MV-4-11 (cell line): Measurements from ENCODE around the gene LDB2.
A peak's percentile ranks its signal among the peaks of the same experiment; 100 is the strongest.
"Not testable (repeated sequence)": the region's sequence is repeated elsewhere in the genome, so short reads cannot be mapped to it uniquely, and the experiment has no call there.

Source experiments
- DNase-seq: peaks from one replicate; lab custom pipeline; 2025; lab: John Stamatoyannopoulos, UW

Gene LDB2

DNA sequence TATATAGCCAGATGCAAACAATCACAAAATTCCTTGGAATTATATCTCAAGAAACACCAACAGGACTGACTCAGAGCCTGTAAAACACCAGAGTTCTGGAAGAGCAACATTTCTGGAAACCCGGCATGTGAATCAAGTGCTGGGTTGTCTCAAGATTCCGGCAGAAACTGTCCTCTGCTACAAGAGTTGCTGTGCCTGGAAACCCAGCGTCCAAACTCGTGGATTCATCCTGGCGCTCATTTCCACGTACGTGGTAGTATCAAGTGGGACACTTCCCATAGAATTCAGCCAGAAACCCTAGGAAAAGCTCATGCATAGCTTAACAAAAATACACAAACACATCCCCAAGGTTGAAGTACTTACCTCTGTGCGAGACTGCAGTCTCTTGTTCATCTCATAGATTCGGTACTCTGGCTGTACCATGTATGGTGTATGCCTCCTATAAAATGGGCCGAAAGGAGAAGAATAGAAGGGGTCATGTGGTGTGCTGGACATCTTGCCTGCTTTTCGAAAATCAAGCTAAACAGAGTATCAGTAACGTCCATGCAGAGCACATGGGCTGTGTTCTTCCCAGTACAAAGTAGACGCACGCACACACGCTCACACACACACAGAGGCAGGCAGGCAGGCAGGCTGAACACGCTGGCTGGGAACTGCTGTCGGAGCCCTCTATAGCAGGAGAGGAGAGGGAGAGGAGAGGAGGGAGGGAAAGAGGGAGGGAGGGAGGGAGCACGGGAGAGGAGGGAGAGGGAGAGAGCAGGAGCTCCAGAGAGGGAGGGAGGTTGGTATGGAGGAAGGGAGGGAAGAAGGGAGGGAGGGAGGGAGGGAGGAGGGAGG is at the start of gene LDB2:
TSS of gene LDB2 (minus strand) at position 655 of the 837 bp plus-strand sequence.
- DNase-seq, result no peak

DNA sequence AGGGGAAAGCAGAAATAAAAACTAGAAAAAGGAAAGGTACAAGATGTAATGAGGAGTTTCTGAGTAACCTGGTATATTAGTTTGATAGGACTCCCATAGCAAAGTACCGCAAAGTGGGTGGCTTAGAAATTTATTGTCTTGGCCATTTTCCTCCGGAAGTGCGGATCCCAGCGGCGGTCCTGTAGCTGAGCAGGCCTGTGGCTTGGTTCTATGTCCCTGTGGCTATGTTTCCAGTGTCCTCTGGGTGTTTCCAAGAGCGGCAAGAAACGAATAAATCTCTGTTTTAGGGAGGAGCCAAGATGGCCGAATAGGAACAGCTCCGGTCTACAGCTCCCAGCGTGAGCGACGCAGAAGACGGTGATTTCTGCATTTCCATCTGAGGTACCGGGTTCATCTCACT is 44.0 kb upstream of the LDB2 start:
- no peak for DNase-seq

DNA sequence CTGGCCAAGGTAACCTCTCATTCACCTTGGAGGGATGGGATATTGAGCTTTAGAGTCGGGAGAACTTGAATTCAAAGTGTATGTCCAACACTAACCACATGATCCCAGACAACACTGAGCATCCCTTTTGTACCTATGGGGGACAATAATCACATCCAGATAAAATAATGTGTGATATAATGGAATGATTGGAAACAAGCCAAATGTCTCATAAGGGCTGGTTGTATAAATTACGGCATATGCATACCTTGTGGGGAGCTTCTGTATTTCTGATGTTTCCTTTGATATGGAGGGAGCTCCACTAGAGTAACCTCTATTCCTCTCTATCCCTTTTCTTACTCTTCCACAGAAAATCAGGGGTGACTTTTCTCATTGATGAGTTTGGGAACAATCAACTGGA is 40.7 kb upstream of the LDB2 start:
- no peak for DNase-seq

DNA sequence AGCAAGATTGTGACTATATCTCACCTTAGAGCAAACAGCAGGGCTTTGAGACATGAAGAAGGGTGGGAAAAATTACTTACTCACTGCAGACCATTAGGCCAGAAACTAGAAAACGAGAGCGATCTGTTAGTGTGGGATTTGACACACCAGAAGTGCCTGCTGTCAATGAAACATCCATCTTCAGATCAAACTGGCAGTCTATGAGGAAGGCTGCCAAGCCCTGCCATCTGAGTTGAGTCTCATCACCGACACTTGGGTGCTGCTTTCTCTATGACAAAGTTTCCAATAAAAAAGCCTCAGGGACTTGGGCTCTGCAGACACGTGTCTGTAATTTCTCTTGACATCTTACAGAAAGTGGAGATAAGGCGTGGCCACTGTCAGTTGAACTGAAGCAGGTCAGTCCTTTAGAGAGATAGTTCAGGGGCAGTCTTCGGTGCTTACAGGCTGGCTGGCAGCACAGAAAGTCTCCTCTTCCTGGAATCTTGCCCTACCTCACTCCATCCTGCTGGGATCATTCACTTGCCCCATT is 40.1 kb upstream of the LDB2 start:
- DNase-seq, result no peak

DNA sequence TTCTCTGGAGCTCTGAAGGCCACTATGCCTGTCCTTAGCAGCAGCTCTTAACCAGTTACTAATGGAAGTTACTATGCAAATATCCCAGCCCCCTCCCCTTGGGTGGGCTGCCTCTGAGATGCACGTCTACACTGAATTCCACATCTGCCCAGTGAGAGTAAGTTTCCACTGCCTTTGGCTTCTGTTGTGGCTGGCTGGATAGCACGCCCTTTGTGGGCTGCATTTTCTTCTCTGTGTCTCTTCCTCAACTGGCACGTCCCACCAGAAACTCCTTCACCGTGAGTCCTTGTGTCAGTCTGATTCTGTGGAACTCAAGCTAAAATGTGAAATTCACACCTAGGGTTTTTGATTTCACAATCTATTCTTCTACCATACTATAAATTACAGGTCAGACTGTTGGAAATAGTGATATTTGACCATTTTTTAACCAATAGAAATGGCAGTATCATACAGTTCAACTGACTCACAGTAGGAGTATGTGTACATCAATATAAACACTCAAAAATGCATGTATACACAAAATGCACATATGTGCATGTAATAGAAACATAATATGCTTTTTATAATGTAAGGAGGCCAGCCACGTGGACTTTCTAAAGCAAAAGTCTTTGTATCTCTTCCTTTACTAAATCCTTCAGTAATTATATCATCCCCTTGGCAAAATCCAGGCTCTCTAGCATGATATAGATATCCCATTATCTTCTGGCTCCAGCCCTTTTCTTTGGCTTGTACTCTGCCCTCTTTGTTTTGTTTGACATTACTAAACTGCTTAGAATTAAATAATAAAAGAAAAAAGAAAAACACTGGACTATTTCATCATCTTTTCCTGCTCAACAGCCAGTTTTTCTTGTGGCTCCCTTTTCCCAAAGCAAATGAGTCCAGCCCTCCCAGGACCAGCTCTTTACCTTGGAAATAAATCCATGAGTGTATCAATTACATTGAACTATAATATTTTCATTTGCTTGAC is 33.2 kb upstream of the LDB2 start:
- DNase-seq, result no peak

DNA sequence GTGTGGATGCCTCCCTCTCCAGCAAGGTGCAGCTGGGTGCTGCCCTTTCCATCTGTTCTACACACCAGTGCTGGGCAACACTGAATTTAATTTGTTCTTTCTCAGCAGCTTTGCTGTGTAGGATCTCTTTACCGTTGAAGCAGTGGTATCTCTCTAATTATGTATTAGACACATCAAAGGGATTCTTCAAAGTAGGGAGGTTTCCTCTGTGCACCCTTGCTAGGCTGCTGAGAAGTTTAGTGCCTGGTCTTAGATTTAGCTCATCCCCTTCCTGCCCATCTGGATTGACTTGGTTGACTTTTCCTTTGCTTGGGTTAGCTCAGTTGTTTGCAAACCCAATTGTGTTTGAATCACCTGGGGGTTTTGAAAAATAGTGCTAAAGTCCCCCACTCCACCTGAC is 27.8 kb upstream of the LDB2 start:
- no peak for DNase-seq

DNA sequence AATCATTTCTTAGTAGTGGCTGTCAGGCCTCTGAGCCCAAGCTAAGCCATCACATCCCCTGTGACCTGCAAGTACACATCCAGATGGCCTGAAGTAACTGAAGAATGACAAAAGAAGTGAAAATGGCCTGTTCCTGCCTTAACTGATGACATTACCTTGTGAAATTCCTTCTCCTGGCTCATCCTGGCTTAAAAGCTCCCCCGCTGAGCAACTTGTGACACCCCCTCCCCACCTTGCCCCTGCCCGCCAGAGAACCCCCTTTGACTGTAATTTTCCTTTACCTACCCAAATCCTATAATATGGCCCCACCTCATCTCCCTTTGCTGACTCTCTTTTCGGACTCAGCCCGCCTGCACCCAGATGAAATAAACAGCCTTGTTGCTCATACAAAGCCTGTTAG is 20.3 kb upstream of the LDB2 start:
- not testable (repeated sequence) for DNase-seq

DNA sequence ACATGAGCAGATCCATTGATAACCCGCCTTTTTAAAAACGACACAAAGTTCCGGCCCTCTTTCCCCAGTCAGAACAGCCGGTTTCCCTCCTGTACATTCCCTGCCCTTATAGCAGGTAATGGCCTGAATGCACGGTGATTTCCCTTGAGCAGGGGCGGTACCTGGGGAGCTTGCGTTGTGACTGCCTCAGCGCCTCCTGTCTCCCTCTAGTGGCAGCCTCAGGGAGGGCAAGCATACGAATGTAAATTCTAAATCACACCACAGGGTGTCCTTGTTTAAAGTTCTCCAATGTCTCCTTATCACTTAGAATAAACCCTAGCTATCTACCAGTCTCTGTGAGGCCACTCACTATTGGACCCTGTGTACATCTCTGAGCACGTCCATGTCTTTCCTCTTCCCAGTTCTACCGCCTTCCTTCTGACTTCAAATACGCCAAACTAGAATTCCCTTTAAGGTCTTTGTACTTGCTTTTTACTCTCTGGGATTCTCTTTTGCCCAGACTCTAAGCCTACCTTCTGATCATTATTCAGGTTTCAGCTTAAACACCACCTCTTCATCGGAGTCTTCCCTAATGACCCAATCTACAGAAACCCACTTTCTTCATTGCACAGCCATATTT is 18.4 kb upstream of the LDB2 start:
- DNase-seq, result peak; percentile 35

DNA sequence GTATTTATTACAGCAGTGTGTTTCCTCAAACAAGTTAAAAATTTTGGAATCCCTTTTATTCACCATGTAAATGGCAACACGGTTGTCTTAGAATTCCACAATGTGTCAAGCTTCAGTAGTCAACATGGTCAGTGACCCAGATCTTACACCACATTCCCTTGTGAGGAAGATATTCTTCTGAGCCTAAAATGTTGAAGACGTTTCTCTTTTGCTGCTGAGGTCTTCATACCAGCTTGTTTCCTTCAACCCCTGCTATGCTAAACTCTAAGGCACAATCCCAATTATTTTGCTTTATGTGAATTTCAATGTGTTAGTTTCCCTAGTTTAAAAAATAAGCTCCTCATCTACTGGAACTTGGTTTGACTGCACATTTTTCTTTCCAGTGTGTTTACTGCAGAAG is 17.6 kb upstream of the LDB2 start:
- no peak for DNase-seq

DNA sequence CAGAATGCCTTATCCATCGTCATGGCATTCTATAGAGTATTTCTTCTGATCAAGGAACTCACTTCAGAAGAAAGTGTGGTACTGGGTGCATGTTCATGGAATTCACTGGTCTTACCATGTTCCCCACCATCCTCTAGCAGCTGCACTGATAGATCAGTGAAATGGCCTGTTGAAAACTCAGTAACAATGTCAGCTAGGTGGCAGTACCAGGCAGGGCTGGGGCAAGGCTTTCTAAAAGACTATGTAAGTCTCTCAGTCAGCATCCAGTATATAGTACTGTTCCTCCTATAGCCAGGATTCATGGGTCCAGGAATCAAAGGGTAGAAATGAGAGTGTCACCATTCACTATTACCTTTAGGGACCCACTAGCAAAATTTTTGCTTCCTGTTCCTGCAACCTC is 15.8 kb upstream of the LDB2 start:
- peak; percentile 1 for DNase-seq

DNA sequence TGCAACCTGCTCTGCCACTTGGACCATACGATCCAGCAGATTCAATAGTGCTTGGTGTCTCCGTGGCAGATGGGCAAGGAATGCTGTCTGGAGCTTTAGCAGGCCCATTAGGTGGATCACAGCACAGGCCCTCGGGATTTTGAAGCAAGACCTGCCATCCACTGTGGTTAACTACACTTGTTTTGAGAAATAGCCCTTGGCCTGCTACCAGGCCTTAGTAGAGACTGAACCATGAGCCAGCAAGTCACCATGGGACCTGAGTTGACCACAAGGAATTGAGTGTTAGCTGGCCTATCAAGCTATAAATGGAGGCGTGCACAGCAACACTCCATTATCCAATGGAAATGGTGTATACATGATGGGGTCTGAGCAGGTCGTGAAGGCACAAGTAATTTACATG is 14.5 kb upstream of the LDB2 start:
- DNase-seq, result no peak

DNA sequence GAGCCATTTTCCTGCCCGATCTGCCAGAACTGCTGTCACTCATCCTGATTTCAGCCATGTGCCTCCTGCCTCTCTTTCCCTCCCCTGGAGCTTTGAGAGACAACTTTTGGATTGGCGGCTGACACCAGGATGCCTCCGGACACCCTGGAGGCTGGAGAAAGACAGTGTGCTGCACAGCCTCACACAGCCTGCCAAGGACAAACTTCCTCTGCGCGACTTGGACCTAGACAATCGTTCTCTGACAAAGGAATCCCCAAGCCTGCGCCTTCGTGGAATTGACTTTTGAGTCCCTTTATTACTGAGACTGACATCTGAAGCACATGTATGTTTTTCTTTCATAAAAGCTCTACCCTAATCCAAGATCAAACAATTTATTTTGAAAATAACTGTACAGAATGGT is 10.8 kb upstream of the LDB2 start:
- no peak for DNase-seq

DNA sequence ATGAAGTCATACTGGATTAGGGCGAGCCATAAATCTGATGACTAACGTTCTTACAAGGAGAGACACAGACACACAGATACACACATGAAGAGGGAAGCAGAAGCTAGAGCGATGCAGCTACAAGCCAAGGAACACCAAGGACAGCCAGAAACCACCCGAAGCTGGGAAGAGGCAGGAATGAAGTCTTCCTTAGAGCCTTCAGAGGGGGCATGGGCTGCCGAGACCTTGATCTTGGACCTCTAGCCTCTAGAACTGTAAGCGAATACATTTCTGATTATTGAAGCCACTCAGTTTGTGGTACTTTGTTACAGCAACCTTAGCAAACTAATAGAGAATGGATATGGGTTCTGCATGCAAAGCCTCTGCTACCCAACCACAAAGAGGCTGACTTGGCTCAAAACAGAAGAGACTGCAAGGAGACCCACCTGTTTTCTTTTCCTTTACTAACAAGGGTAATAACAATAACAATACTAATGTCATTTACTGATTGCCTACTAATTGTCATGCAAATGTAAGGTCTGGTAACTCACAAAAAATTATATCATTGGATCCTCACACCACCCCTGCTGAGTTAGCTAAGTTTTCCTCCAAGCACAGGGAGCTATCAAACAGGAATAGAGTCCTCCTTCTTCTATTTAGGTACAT is 10.1 kb upstream of the LDB2 start:
- no peak for DNase-seq

DNA sequence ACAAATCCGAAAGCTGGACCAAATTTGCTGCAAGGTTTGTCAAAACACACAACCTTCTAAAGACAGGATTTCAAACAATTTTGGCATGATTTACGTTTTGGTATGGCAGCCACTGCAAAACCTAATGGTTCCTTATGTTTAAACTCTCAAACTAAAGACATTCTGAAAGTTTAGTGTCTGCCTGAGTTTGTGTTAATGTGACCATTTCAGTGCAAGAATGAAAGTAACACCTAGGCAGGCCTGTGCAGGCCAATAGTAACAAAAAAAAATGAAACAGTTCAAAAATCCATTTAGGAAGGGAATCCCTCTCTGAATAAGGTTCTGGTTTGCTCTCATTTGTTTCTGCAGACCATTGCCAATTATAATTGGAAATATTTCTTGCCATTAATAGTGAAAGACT is 1.9 kb upstream of the LDB2 start:
- no peak for DNase-seq

DNA sequence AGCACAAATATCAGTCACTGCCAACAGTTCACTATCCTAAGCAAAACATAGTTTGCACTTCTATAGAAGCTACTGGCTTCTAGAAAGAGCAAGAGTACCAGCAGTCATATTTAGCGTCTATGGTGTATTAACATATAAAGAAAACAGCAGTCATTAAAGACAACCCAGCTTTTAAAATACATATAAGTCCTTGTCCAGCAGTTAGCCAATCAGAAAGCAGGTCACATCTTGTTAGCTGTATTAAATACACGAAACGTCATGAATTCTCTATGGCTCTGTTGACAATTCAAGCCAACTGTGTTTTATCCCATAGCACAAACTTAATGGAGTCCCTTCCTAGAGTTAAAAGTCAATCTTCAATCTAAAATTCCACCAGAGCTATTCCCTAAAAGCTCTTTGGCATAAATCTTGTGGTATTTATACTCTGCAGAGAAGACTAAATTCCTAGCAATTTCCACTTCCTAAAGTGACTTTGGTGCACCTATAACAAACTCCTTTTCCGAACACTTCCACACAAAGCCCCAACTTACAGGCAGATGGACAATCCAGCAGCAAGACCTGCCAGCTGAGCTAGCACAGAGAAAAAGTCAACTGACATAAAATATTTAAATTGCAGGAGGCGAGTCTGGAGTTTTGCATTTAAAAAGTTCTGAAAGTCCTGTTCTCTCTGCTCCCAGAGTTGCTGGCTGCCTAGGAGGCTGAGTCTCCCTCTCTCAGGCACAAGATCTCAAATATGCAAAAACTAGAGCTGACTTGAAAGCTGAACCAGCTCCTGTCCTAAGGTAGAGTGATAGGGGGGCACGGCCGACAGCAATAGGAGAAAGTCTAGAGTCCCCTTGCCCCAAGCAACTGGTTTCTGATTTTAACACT is 1.3 kb downstream of the LDB2 start:
- no peak for DNase-seq

DNA sequence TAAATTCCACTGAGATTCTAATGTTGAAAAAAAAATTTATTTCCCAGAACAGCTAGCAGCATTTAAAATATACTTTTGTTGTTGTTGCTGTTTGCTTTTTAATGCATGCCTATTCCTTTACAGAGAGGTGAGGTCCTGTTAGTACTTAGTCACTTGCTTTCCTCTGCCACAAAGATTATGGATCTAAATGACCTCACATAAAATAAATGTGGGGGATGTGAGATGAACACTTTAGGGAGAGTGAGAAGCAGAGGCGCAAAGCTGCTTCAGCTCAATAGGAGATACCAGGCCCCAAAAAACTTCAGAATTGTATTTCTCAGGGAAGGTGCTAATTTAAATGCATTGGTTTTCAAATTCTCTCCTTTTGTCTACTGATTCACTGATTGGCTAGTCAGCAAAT is 4.0 kb downstream of the LDB2 start:
- no peak for DNase-seq

DNA sequence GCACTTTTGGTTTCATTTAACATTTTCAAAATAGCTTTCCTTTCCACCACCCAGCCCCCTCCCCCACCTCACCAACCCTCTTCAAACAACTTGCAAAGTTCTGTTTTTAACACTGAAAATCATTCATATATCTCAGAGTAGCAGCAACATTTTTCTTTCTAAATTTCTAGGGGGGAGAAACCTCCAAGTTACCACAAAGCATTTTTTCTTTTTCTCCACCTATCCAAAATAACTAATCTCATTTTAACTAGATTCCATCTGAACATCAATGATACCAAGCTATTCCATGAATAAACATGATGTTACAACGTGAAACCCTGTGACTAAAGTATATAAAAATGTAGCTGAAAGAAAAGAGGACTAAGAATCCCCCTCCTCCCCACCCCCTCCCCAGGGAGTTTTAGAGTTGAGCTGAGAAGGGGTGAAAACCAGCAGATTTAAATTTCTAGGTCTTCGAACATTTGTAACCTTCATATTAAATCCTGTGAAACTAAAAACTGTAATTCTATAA is 5.2 kb downstream of the LDB2 start:
- no peak for DNase-seq

DNA sequence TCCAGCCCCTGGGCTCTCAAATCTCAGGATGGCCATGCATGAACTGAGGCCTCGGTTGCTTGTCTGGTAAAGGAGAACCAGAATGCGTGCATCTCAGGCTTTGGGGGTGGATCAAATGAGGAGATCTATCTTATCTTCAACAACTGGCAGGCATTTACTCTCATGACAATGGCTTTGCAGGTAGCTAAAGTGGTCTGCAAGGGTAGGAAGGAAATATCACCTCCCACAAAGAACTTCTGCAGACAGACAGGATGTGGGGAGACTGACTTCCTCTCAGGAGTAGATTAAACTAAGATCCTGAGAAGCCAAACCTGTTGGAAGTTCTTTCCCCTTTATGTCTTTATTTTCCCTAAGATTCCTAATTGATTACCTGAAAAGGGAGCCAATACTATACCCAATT is 7.8 kb downstream of the LDB2 start:
- no peak for DNase-seq

DNA sequence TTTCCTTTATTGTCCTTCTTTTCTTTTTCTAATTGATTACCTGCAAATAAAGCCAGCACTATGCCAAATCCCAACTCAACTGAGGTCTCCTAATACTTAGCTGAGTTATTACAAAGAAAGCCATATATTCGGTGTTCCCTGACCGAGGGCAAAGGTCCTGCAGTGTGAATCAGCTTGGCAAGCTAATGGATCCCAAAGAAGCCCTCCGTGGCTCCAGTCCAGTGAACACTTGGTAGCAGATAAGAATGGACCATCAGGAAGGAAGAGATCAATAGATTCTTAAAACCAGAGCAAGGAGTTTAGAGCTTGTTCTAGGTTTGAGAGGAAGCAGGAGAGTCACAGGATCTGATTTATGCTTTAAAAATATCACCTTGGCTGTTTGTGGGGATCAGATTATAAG is 8.5 kb downstream of the LDB2 start:
- DNase-seq, result no peak

DNA sequence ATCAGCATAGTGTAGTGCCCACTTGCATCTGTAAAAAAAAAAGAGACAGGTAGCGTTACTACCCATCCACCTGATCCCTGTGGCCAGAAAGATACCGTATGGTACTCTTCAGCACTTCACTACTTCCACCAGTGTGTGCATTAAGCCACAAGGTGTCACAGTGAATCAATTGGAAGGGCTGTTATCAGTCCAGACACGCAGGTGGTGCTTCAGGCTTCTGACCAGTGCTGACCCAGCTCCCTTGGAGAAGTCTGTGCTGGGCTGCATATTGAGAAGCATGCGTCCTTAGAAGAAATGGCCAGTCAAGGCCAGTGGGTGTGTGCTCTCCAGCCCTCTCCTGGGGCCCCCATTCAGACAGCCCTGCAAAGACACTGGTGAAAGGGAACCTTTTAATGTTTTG is 10.6 kb downstream of the LDB2 start:
- DNase-seq, result no peak
